DMS153 treated with DMSO at 0.1 percent for 48 hours (cell line): ENCODE measurements around the gene HOXA13.
A peak's percentile ranks its signal among the peaks of the same experiment; 100 is the strongest.

Experiments
- DNase-seq: peaks from one replicate; lab custom pipeline; 2025; ENCODE audit not compliant: unreplicated experiment; lab: John Stamatoyannopoulos, UW

The HOXA13 gene

GRCh38 chr7:27208998-27209397 is 9.1 kb upstream of the HOXA13 start:
- DNase-seq, result no peak

DNA sequence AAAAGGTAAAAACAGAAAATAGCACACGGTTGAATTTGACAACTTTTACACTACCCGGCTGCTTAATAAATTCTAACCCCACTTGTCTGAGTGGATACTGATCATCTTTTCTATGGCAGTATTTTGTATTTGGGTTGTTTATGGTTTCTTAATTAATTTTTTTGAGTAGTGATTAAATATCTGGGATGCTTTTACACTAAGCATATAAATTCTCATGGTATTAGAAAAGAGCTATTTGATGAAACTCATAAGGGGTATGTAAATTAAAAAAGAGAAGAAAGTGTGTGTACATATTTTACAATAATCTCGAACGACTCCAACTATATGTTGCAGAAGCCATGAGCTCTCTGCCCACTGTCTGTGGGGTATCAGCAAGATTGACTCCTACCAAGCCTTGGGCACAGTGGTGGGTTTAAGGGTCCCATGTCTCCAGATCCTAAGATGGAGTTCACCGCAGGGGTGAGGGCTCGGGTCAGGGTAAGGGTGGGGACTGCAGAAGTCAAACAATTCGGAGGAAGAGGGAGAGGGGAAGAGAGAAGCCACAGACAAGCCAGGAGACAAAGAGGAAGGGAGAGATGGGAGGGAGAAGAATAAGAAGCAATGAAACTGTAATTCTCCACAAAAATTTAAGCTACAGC is 7.6 kb upstream of the HOXA13 start:
- no peak for DNase-seq

GRCh38 chr7:27205325-27206280 is 5.7 kb upstream of the HOXA13 start:
- no peak for DNase-seq

- no peak for DNase-seq
Measured at GRCh38 chr7:27204851-27205322, 5.0 kb upstream of the HOXA13 start.

GRCh38 chr7:27203964-27204594 is 4.2 kb upstream of the HOXA13 start:
- DNase-seq, result no peak

DNA sequence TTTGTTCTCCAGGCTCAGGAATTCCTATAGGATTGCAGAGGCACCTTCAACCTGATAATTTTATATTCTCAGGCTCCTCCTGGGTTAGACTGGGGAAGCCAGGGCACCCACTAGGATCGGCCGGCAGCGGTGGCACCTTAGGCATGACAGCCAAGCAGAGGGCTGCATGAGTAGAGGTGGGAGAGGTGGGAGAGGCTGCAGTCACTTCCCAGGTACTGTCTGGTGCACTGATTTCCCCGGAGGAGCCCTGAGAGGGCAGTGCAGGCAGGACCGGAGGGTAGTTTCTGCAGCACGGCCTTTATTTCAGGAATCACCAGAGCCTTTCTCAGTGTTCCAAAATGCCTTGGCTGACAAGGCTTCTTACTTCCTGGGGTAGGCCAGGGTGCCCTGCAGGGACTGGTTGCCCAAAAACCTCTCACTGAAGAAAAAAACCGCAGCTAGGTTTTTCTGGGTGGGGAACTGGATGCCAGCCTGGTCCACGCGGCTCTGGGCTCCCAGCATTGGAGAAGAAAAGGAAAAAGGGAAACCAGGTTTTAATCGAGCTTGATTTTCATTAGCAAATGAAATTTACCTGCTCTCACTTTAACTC is 3.6 kb upstream of the HOXA13 start:
- no peak for DNase-seq

GRCh38 chr7:27202862-27203134 is 2.9 kb upstream of the HOXA13 start:
- DNase-seq, result no peak

GRCh38 chr7:27202018-27202861 is 2.3 kb upstream of the HOXA13 start:
- DNase-seq, result no peak

GRCh38 chr7:27201580-27202017 is 1.7 kb upstream of the HOXA13 start:
- no peak for DNase-seq

GRCh38 chr7:27200761-27201579 is 1.1 kb upstream of the HOXA13 start:
- no peak for DNase-seq

GRCh38 chr7:27198871-27199801 is 755 bp downstream of the HOXA13 start:
- DNase-seq, result no peak

DNA sequence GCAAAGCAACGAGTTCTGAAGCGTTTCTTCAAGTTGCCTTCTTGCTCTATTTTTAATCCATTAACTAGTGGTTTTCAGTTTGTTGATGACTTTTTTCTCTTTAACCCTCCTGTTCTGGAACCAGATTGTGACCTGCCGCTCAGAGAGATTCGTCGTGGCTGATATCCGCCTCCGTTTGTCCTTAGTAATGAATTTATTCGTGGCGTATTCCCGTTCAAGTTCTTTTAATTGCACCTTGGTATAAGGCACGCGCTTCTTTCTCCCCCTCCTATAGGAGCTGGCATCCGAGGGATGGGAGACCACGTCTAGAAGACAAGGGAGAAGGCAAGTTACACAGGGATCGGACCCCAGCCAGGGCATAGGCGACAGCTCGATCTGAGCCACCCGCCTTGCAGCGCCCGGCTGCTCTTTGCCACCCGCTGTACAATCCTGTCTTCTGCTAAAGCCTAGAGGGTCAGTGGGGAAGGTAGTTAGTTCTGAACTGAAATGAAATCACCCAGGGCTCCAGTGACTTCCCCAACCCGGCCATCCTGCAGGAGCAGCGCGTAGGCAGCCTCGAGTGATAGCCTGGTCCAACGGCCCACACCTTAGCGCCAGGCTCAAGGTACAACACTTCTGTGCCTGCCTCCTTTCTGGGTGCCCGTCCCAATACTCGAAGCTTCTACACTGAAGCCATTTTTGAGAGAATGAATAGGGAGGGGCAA is 1.6 kb downstream of the HOXA13 start:
- no peak for DNase-seq

GRCh38 chr7:27197137-27198042 is 2.5 kb downstream of the HOXA13 start:
- no peak for DNase-seq

- DNase-seq, result peak; percentile 88
Measured at GRCh38 chr7:27196287-27196767, 3.6 kb downstream of the HOXA13 start.

DNA sequence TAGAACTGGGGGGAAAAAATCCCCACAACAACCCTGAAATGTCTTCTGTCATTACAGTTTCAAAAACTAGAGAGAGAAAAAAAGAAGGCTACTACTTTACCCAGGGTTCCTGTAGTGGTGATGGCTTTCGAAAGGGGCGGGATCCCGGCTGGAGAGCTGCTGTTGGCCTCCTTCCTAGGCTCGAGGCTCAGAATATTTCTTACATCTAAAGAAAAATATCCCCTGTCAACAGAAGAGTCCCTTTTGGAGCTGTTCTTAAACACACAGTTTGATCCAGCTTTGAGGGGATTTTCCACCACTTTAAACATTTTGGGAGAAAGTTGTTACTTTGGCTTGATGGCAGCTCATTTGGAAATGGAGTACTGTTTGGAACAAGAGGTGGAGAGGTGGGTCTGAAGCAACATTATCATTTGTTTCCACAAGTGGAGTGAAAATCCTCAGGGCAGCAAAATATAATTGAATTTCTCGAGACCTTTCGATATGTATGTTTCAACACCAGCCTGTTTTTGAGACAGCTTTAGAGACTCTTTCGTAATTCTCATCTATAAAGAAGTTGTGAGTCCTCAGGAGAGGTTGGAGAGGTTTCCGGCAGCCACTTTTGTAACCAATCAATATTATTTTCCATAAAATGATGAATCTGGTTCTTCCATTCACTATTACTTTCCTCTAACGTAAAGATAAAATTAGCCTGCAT is 5.1 kb downstream of the HOXA13 start:
- no peak for DNase-seq

GRCh38 chr7:27194002-27194352 is 5.9 kb downstream of the HOXA13 start:
- DNase-seq, result no peak
